OCI-LY1 (cell line): ENCODE results near the gene C2orf49.

Source experiments
- EZH2 ChIP-seq: fragments of 200-600 bp; sonication (generic), shearing (Covaris generic); IDR thresholded peaks from 2 replicates; pipeline ENCODE4 v1.8.0; 2017; ENCODE audit warnings: borderline replicate concordance, mixed run types, mild to moderate bottlenecking, antibody characterized with exemption, low read length, moderate library complexity, mixed read lengths
- TF ChIP-seq, protein P1 (sequence below): fragments of 200-600 bp; sonication (generic), shearing (Covaris generic); IDR thresholded peaks from 2 replicates; pipeline ENCODE4 v1.5.1; 2017; ENCODE audit warnings: mild to moderate bottlenecking, antibody characterized with exemption, low read length, moderate library complexity, mixed read lengths

DNA sequence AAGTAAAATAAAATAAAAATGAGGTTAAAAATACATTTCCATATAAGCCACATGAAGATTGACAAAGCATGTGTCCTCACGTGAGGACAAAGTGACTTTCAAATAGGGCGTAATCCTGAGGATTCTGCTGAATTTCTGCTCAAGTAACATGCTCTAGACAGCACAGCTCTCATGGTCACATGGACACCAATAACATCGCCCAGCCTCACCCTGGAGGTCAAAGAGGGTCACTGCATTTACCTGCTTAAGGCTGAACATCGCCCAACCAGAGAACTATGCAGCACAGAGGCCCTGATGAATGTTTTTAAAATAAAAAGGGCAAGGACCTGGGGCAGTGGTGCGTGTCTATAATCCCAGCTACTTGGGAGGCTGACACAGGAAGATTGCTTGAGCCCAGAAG is 38.0 kb upstream of the C2orf49 start:
- TF ChIP-seq, protein P1, sequence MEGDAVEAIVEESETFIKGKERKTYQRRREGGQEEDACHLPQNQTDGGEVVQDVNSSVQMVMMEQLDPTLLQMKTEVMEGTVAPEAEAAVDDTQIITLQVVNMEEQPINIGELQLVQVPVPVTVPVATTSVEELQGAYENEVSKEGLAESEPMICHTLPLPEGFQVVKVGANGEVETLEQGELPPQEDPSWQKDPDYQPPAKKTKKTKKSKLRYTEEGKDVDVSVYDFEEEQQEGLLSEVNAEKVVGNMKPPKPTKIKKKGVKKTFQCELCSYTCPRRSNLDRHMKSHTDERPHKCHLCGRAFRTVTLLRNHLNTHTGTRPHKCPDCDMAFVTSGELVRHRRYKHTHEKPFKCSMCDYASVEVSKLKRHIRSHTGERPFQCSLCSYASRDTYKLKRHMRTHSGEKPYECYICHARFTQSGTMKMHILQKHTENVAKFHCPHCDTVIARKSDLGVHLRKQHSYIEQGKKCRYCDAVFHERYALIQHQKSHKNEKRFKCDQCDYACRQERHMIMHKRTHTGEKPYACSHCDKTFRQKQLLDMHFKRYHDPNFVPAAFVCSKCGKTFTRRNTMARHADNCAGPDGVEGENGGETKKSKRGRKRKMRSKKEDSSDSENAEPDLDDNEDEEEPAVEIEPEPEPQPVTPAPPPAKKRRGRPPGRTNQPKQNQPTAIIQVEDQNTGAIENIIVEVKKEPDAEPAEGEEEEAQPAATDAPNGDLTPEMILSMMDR, result no peak; the same call in 1 of the 2 replicates
- no peak for TF ChIP-seq EZH2
